HK-2 (cell line): ENCODE measurements around the gene LRRC14B.

Experiments used
- DNase-seq: peaks from one replicate; pipeline ENCODE4 v3.0.0-alpha.2; 2018; ENCODE audit not compliant: unreplicated experiment

Gene LRRC14B

DNA sequence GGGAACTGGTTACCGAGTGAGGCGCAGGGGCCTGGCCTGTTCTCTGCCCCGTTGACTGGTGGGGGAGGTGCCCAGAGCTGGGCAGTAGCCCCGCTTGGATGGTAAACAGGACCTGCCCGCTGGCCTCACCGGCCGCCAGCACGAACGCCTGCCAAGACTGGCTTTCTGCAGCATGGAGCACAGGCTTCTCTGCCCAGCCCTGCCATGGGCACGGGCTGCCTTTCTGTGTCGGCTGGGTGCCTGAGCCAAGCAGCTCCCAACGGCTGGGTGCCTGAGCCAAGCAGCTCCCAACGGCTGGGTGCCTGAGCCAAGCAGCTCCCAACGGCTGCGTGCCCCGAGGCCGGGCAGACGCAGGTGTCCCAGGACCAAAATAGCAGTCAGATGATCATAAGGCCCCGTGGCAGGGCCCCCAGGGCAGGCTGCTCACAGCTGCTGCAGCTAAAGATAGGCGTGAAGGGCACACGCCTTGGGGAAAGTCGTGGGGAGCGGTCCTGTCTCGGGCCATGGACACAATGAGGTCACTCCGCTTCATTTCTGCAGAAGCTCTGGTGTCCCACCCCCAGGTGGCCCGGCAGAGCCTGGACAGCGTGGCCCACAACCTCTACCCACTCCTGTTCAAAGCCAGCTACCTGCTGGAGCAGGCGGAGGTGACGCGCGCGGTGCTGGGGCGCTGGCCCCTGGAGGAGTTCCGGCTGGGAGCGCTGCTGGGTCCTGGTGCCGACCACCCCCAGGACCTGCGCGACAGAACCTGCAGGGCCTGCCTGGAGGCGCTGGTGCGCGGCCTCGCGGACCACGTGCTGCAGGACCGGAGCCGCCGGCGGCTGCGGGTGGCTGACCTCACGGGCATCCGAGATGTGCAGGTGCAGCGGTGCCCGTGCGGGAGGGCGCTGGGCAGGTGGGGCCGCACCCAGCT lies at the start of gene LRRC14B:
Gene LRRC14B (plus strand): TSS at position 460 of the 913 bp plus-strand sequence. CDS start 44 bp downstream, at position 504.
- no peak for DNase-seq

DNA sequence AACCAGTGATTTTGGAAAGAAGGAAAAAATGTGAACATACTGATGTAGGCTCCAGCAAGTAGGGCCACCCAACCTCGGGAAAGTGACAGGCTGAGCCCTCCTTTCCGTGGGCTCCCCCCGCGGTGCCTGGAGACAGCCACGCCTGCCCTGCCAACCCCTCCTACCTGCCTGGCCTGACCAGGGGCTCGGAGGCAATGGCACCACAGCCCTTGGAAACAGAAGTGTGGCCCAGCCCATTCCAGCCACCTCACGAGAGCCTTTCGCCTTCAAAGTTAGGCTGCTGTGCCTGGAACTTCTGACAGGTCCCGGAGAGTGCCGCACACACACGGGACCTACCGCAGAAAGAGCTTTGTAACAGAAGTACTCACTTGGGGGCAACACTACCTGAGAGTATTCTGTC lies 49.5 kb upstream of the LRRC14B start:
- DNase-seq = no peak

DNA sequence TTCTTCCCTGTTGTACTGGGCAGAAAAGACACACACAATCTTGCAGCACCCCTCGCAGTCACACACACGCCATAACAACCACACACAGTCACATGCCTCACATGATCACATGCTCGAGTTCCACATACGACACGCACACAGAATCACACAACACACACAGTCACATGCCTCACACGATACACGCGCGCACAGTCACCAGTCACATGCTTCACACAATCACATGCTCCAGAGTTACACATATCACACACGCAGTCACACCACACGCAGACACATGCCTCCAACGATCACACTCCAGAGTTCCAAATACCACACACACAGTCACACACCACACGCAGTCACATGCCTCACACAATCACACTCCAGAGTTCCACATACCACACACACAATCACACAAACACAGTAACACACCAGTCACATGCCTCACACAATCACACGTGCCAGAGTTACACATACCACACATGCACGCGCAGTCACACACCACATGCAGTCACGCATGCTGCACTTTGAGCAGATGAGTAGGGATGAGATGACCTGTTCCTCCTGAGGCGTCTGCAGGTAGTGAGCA lies 49.0 kb upstream of the LRRC14B start:
- no peak for DNase-seq

DNA sequence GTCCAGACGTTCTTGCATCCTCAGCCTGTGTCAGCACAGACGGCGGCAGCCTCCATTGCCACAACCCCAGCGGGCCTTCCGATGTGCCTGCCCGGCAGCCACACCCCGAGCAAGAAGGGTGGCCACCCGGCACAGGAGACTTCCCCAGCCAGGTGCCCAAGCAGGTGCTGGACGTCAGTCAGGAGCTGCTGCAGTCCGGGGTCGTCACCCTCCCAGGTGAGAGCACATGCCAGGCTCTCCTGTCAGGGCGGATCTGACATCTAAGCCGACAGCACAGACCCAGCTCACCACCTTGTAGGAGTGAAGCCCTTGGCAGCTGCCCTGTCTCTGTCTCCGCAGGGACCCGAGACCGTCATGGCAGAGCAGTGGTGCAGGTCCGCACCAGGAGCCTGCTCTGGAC lies 48.3 kb upstream of the LRRC14B start:
- no peak for DNase-seq

DNA sequence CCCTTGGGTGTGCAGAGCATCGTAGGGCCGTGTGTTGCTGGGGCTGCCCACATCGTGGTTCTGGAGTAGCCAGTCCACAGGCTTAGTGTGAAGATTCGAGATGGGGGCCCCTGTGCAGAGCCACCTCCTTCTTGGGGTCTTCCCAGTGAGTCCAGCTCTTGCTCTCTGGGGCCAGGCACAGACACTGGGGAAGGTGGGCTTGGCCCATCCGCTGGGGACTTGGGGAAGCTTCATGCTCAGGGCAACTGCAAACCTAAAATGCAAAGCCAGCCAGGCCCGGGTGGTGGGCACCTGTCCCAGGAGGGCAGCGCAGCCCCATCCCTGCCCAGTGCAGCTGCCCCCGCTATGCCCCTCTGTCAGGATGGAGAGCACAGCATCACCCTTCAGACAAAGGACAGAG lies 46.4 kb upstream of the LRRC14B start:
- no peak for DNase-seq

DNA sequence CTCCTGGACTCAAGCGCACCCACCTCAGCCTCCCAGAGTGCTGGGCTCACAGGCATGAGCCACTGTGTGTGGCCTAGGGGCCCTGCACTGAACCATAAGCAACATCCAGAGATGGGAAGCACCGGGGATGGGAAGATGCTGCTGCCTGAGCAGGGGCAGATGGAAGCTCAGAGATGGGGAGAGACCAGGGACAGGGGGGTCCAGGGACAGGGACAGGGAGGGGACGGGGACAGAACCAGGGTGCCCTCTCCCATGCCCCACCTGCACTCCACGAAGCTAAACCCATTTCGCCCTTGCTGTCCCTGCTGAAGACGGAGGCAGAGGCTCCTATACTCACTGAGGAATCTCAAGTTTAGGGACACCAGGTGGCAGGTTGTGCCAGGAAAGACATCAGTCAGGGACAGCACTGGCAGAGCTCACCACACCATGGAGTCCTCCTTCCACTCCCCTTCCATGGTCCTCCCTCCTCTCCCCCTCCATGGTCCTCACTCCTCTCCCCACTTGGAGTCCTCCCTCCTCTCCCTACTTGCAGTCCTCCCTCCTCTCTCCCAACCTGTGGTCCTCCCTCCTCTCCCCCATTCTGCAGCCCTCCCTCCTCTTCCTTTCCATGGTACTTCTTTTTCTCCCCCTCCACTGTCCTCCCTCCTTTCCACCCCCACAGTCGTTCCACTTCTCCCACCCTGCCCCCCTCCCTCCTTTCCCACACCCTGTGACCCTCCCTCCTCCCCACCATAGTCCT lies 45.5 kb upstream of the LRRC14B start:
- no peak for DNase-seq

DNA sequence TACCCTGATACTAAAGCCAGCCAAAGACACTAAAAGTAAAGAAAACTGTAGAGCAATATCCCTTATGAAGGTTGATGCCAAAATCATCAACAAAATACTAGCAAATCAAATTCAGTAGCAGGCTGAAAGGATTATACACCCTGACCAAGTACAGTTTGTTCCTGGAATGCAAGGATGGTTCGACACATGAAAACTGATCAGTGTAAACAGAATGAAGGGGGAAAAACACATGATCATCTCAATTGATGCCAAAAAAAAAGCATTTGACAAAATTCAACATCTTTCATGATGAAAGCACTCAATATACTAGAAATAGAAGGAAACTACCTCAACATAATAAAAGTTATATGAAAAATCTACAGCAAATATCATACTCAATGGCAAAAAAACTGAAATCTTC lies 43.5 kb upstream of the LRRC14B start:
- DNase-seq = no peak

DNA sequence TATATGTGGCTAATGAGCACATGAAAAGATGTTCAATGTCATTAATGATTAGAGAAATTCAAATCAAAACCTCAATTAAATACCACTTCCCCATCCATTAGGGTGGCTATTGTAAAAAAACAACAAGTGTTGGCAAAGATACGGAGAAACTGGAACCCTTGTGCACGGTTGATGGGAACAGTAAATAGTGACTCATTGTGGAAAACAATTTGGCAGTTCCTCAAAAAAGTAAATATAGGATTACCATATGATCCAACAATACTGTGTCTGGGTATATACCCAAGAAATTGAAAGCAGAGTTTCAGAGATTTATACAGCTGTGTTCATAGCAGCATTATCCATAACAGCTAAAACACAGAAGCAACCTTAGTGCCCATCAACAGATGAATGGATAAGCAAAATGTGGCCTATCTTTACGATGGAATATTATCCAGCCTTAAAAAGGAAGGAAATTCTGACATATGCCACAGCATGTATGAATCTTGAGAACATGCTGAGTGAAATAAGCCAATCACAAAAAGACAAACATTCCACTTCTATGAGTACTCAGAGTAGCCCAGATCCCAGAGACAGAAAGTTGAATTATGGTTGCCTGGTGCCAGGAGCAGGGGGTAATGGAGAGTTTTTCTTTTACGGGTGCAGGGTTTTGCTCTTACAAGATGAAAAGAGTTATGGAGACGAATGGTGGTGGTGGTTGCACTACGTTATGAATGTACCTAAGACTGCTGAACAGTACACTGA lies 41.4 kb upstream of the LRRC14B start:
- DNase-seq = no peak

DNA sequence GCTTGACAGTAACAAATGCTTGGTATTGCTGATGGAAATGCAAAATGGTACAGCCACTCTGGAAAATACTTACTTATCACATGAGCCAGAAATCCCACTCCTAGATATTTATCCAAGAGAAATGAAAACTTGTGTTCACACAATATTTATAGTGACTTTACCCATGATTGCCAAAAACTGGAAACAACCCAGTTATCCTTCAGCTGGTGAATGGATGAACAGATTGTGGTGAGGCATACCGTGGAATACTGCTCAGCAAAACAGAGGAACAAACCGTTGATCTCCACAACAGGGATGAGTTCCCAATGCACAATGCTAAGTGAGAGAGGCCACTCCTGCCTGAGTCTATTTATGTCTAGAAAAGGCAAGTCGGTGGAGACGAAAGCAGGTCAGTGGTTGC lies 40.5 kb upstream of the LRRC14B start:
- DNase-seq = no peak

DNA sequence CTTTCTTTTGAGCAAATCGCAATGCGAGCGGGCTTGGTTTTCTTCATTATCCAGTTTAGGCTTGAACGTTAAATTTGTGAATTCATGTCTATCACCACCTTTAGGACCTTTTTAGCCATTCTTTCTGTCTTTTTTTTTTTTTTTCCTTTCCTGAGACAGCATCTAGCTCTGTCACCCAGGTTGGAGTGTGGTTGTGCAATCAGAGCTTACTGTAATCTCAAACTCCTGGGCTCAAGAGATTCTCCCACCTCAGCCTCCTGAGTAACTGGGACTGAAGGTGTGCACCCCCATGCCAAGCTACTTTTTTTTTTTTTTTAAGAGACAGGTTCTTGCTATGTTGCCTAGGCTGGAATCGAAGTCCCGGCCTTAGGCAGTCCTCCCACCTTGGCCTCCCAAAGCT lies 39.2 kb upstream of the LRRC14B start:
- no peak for DNase-seq

DNA sequence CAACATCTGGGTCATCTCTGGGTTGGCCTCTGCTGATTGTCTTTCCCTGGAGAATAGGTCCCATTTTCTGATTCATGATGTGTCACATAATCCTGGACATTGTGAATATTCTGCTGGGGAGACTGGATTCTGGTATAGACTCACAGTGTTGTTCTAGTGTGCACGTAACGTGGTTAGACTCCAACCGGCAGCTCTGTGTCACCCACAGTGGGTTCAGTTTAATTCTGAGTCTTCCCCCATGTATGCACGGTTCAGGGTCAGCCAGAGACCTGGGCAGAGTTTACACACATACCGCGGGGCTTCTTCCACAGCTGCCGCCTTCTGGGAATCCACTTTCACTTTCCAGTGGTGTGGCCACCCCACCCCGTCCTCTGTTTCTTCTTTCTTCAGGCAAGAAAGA lies 38.0 kb upstream of the LRRC14B start:
- no peak for DNase-seq

DNA sequence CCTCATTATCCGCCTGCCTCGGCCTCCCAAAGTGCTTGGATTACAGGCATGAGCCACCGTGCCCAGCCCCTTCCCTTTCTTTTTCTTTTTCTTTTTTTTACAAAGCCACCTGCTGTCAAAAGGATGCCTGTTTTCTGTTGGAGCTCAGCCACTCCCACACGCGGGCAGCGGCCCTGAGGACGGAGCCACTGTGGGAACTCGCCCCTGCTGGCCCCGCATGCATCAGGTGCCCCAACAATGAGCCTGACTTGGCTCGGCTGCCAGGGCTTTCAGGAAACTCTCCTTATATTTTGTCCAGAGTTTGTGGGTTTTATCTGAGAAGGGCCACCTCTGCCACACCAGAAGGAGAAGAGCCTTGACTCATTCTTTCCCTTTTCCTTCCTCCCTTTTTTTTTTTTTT lies 37.1 kb upstream of the LRRC14B start:
- no peak for DNase-seq

DNA sequence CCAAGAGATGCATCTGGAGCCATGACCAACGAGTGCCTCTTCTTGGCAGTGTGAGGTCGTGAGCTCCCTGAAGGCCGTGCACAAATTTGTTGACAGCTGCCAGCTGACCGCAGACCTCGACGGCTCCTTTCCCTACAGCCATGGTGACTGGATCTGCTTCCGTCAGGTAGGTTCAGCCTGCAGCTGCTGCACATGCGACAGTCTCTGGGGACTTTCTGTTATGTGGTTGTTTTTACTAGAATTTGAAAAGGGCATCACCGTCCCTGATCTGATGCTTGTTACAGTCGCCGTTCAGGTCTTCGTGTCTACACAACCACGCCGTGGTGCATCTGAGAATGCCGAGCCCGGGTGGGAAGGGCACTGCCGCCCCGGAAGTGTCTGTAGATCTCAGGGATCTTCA lies 36.5 kb upstream of the LRRC14B start:
- no peak for DNase-seq

DNA sequence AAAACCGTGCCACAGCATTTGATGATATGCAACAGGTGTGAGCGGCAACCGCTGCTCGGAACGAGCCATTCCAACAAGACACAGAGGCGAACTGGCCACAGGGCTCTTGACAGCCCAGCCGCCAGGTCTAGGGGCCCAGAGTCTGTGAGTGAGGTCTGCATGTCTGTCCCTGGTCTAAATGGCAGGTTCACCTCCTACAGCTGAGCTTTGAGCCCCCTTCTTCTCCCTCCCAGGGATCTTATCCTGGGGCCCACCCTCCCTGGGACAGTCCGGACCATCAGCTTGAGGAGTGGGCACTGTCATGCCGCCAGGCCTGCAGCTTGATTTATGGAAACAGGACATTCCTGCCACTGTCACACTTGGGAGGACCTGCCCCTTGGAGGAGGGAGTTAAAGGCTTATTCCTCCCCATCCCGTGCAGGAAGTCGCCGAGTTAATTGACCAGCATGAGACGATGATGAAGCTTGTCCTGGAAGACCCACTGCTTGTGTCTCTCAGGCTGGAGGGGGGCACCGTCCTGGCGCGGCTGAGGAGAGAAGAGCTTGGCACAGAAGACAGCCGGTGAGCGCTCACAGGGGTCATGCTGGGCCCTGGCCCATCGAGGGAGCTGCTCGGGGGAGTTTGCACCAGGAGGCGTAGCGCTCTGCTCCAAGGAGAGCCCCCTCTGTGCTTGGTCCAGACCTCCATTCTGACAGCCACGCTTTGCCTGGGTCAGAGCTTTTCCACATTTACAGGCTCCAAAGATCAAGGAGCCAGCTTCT lies 35.5 kb upstream of the LRRC14B start:
- DNase-seq = no peak

DNA sequence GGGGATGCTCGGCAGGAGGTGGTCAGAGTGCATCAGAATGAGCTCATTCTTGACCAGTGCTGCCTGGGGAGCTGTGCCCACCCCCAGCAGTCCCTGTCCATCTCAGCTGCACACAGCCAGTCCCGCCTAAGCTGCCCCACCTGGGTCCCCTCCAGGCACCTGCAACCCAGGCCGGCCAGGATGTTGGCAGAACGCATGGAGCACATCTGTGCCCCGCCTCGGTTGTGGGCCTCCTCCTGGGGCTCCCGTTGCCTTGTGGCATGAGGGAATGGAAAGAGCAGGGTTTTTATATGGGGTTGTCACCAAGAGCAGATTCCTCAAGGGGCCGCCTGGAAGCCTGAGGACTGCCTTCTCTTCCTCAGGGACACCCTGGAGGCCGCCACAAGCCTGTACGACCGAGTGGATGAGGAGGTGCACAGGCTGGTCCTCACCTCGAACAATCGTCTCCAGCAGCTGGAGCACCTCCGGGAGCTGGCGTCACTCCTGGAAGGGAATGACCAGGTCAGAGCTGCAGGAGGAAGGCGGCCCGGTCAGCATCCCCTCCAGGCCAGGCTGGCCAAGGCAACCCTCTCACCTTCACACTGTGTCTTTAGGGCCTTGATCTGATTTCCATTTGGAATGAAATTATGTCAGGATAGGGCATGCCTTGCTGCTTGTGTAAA lies 34.8 kb upstream of the LRRC14B start:
- DNase-seq = no peak

DNA sequence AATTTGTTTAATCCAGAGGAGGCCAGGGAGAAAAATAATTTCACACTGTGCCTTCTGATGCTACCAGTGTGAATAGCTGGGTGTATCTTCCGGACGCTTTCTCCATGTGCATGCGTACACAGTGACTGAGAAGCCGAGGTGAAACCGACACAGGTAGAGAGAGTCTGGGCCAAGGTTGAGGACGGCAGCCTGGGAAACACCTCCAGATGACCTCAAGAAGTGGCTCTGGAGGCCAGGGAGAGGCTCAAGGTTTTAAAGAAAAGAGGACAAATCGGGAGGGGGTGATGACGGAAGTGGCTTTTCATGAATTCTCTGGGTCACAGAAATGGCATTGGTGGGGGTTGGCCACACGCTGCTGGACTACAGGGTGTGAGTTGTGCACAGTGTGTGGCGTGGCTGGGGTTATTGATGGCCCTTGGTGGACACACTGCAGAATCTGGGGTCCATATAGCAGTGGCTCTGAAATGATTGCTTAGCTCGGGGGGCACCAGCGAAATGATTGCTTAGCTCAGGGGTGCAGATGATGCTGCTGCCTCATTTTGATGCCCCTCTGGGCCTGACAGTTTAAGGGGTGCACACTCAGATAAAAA lies 34.1 kb upstream of the LRRC14B start:
- no peak for DNase-seq

DNA sequence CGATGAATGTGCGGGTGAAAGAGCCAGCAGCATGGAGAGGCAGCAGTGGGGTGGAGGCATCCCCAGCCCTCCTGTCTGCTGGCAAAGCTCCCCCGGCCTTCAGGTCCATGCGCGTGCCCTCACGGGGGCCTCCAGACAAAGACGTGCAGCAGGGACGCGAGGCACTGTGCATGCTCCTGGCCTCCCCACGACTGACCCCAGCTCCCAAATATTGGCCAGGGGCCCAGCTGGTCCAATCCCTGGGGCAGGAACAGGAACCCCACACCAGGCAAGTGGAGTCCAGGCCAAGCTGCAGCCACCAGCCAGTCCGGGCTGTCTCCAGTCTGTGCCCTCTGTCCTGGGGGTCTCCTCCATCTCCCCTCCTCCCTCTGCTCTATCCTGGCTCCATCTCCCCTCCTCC lies 33.5 kb upstream of the LRRC14B start:
- no peak for DNase-seq

DNA sequence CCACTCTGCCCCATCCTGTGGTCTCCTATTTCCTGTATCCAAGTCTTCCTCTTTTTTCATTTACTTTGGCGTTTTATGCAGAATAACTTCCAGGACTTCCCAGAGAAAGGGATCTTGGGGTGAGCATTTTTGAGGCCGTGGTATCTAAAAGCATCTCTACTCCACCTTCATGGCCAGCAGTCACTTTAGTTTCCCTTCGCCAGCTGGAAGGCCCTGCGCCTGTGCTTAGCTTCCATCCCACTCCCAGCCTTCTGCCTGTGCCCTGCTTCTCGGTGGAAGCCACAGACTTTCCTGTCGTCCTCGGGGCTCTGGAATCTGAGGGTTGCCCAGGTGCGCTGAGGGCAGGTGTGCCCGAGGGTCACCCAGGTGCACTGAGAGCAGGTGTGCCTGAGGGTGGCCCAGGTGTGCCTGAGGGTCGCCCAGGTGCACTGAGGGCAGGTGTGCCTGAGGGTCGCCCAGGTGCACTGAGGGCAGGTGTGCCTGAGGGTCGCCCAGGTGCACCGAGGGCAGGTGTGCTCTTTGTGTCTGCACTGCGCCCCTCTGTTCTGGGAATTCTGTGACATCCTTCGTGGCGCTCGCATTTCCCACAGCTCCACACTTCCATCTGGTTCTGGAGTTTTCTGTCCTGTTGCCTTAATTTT lies 32.4 kb upstream of the LRRC14B start:
- DNase-seq = no peak

DNA sequence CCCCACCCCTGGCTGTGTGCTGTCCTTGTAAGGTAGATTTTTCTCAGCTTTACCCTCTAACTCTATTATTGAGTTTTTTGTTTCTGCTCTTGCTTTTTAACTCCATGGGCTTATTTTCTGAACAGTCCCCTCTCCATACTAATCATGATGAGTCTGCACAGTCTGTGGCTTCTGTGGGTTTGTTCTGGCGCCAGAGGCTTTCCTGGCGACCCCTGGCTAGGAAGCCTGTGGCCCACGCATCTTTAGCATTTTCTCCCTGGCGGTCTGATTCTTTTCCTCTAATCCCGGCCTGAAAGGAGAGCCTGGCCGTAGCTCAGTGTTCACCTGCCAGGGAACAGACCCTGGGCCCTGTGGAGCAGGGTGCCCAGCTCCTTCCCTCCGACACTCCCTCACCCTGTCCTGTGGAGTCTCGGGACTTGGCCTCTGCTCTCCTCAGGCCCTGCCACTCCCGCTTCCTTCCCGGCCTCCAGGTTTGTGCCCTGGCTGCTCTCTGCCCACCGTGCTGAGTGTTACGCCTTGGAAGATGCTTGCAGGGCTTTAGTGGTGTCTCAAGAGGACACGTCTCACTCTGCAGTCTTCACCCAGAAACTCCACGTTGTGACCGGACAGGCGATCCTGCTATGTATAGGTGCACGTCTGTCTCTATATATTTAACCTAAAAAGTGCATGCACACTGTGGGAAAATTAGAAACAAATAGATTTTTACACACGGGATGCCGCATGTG lies 31.7 kb upstream of the LRRC14B start:
- DNase-seq = peak; percentile 45
